DOHH2 (cell line): Measurements from ENCODE around the gene GPR161.

Experiments used
- CTCF ChIP-seq: fragments of 200-600 bp; sonication (generic); IDR thresholded peaks from one replicate; pipeline ENCODE4 v1.5.1; 2014; ENCODE audit warnings: antibody characterized with exemption, mild to moderate bottlenecking, low read depth, low read length; ENCODE audit not compliant: poor library complexity, severe bottlenecking
- EZH2phosphoT487 ChIP-seq: fragments of 200-600 bp; sonication (generic); IDR thresholded peaks from 2 replicates; pipeline ENCODE4 v1.6.1; 2017; ENCODE audit warnings: borderline replicate concordance, mild to moderate bottlenecking, antibody characterized with exemption, low read length, moderate library complexity, mixed read lengths

- TF ChIP-seq CTCF (no peak), EZH2phosphoT487 (no peak)
Observed at GRCh38 chr1:168098534-168099320, 38.0 kb downstream of the GPR161 start.
